NB4 (cell line): ENCODE measurements around the gene AMH.

Source experiments
- MAX ChIP-seq: IDR thresholded peaks from 2 replicates; pipeline ENCODE4 v1.6.1; 2011; ENCODE audit warnings: low read depth, low read length
- POLR2A ChIP-seq: IDR thresholded peaks from 2 replicates; pipeline ENCODE4 v1.6.1; 2011; ENCODE audit warnings: mild to moderate bottlenecking; ENCODE audit not compliant: insufficient read length; ENCODE audit errors: extremely low read depth
- TF ChIP-seq, protein P1 (sequence below): IDR thresholded peaks from one replicate; pipeline ENCODE4 v1.5.1; 2012; ENCODE audit warnings: low read depth, low read length

- TF ChIP-seq, protein P1, sequence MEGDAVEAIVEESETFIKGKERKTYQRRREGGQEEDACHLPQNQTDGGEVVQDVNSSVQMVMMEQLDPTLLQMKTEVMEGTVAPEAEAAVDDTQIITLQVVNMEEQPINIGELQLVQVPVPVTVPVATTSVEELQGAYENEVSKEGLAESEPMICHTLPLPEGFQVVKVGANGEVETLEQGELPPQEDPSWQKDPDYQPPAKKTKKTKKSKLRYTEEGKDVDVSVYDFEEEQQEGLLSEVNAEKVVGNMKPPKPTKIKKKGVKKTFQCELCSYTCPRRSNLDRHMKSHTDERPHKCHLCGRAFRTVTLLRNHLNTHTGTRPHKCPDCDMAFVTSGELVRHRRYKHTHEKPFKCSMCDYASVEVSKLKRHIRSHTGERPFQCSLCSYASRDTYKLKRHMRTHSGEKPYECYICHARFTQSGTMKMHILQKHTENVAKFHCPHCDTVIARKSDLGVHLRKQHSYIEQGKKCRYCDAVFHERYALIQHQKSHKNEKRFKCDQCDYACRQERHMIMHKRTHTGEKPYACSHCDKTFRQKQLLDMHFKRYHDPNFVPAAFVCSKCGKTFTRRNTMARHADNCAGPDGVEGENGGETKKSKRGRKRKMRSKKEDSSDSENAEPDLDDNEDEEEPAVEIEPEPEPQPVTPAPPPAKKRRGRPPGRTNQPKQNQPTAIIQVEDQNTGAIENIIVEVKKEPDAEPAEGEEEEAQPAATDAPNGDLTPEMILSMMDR, result no peak
- no peak for TF ChIP-seq POLR2A
- no peak for TF ChIP-seq MAX
Measured at GRCh38 chr19:2246014-2246620, 3.0 kb upstream of the AMH start.
